ENCODE results near the gene LCE1C.

The LCE1C gene

DNA sequence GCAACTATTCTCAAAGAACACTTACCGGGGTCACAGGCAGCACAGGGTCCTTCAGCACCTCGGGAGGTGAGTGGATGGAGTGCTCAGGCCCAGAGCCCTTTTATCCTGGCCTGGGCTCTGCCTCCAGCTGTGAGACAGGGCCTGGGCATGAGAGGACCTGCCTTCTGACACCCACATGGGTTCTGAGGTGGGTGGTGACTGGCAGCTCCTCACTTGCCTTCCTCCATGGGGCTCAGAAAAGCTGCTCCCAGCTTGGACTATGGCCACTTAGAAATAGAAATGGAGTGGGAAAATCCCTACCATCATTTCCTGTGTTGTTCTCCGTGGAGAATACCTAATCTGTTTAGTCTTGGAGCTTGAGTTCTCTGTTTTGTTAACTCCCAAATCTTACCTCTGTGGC, at the start of gene LCE1C:
Gene LCE1C (minus strand): TSS at position 76 of the 400 bp plus-strand sequence. CDS start 1,173 bp downstream, outside the sequence.
- TF ChIP-seq ZFX (IDR thresholded peaks at IDR 0.05): no peak
- TF ChIP-seq, protein P1, sequence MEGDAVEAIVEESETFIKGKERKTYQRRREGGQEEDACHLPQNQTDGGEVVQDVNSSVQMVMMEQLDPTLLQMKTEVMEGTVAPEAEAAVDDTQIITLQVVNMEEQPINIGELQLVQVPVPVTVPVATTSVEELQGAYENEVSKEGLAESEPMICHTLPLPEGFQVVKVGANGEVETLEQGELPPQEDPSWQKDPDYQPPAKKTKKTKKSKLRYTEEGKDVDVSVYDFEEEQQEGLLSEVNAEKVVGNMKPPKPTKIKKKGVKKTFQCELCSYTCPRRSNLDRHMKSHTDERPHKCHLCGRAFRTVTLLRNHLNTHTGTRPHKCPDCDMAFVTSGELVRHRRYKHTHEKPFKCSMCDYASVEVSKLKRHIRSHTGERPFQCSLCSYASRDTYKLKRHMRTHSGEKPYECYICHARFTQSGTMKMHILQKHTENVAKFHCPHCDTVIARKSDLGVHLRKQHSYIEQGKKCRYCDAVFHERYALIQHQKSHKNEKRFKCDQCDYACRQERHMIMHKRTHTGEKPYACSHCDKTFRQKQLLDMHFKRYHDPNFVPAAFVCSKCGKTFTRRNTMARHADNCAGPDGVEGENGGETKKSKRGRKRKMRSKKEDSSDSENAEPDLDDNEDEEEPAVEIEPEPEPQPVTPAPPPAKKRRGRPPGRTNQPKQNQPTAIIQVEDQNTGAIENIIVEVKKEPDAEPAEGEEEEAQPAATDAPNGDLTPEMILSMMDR (conservative IDR thresholded peaks at IDR 0.05): no peak
- H3K27ac ChIP-seq: no peak within 1 kb of the TSS

- TF ChIP-seq, protein P1 (conservative IDR thresholded peaks at IDR 0.05): no peak
- no peak for TF ChIP-seq ZFX (IDR thresholded peaks at IDR 0.05)
- no peak overlapping the region for H3K27ac ChIP-seq
These were observed 49.2 kb upstream of the LCE1C start for GRCh38 chr1:152855661-152856060.

- H3K27ac ChIP-seq: no peak within 1 kb of the TSS
- TF ChIP-seq ZFX (IDR thresholded peaks at IDR 0.05): no peak
- TF ChIP-seq, protein P1 (conservative IDR thresholded peaks at IDR 0.05): no peak
These were observed 36.1 kb upstream of the LCE1C start, which contains the start of gene LCE6A for GRCh38 chr1:152842556-152842955. Gene LCE6A, plus strand, starts transcription at chr1:152842856. Its CDS starts 665 bp downstream, at chr1:152843521.

DNA sequence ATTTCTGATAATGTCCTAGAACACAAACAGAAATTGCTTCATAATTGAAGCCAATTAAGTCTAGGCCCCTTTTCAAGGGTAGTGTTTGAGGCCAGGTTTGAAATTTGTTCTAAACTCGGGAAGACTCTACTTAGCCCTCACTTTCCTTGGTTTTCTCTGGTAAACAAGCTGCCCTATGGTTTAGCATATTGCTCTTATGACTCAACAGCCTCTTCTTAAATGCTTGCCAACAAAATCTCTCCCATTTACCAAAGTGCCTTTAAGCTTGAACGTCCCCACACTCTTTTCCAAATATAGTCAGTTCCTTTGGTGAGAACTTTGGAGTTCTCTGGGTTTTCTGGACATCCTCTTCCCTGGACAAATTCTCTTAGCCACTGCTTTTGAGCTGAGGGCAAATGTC, 30.4 kb upstream of the LCE1C start:
- H3K27ac ChIP-seq: no peak overlapping the region
- TF ChIP-seq, protein P1 (conservative IDR thresholded peaks at IDR 0.05): no peak
- TF ChIP-seq ZFX (IDR thresholded peaks at IDR 0.05): no peak

GRCh38 chr1:152827173-152827572, 20.7 kb upstream of the LCE1C start, which contains the start of gene LCE1A:
Gene LCE1A, plus strand, starts transcription at chr1:152827473. Its CDS starts 0 bp downstream, at chr1:152827473.
- H3K27ac ChIP-seq: no peak within 1 kb of the TSS
- TF ChIP-seq, protein P1 (conservative IDR thresholded peaks at IDR 0.05): no peak
- TF ChIP-seq ZFX (IDR thresholded peaks at IDR 0.05): no peak

- H3K27ac ChIP-seq: no peak overlapping the region
- no peak for TF ChIP-seq ZFX (IDR thresholded peaks at IDR 0.05)
These were observed 18.5 kb upstream of the LCE1C start for GRCh38 chr1:152824964-152825363.

DNA sequence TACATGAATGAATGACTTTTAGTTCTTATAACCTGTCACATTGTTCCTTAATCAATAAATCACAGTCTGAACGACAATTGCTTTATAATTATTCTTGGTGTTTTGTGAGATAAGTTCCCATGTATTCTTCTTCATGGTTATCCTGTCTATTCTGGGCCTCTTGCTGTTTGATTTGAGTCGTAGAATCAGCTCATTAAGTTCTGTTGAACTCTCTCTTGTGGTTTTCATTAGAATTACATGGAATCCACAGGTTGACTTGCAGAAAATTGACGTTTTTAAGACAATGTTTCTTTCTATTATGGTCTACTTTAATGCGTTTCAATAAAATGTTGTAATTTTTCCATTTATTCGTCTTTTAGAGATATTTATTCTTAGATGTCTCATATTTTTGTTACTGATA, 16.8 kb upstream of the LCE1C start:
- TF ChIP-seq ZFX (IDR thresholded peaks at IDR 0.05): no peak
- TF ChIP-seq, protein P1 (conservative IDR thresholded peaks at IDR 0.05): no peak
- no peak overlapping the region for H3K27ac ChIP-seq

DNA sequence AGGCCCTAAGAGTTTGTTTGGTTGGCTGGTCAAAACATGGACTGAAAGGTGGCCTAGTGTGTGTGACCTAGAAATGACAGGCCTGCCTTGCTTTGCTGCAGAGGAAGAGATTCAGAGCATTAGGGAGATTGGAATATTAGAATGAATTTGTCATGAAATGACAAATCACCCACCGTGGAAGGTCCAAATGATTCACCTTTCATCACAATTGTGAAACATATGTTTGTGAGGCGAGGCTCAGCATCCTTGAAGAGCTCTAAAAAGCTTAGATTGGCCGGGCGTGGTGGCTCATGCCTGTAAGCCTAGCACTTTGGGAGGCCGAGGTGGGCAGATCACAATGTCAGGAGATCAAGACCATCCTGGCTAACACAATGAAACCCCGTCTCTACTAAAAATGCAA, 10.9 kb upstream of the LCE1C start:
- no peak overlapping the region for H3K27ac ChIP-seq
- TF ChIP-seq, protein P1 (conservative IDR thresholded peaks at IDR 0.05): no peak
- no peak for TF ChIP-seq ZFX (IDR thresholded peaks at IDR 0.05)

All from C4-2B (cell line).